Peyer's patch (tissue), 4 donors: ENCODE measurements around the gene CD52.
"Not testable (repeated sequence)": the region's sequence is repeated elsewhere in the genome, so short reads cannot be mapped to it uniquely, and the experiment has no call there.

Source experiments
- CTCF ChIP-seq, 6 experiments: fragments of 450-650 bp in 4 of 6; fragments of 200-600 bp in 2 of 6; sonication (generic) in 1 of 6; IDR thresholded peaks; one replicate each; pipeline ENCODE4 v1.5.1; 2017 to 2019; ENCODE audit warnings: antibody characterized with exemption in 6 of 6, mild to moderate bottlenecking in 3 of 6, moderate library complexity in 1 of 6
- POLR2A ChIP-seq, 2 donors: fragments of 450-650 bp; IDR thresholded peaks; one replicate each; pipeline ENCODE4 v1.5.1; 2017; ENCODE audit warnings: antibody characterized with exemption in 2 of 2, mild to moderate bottlenecking in 2 of 2, moderate library complexity in 2 of 2

- TF ChIP-seq CTCF, POLR2A (IDR thresholded peaks at IDR 0.05): not testable (repeated sequence)
These were observed 9.5 kb upstream of the CD52 start for GRCh38 chr1:26307966-26308899.
